Esophagus squamous epithelium (tissue), 4 donors: Measurements from ENCODE around the gene ZCCHC24. TPM values are rescaled to one million over a fixed set of nuclear protein-coding genes. Genes with fewer than 3 reads are reported as not detected.

ENCODE experiments used
- total RNA-seq, 4 donors: library from RNA; depleted of rRNA; stranded (reverse); fragments of >200 nt; gene quantifications; one replicate each; pipeline ENCODE4 v1.1.0, GENCODE V29; 2016

The ZCCHC24 gene
- total RNA-seq, 4 donors from 2014 or later = 2.2 to 26.1 (median 6.4) TPM

Other genes starting within 250 kb of the ZCCHC24 start
- gene PPIF, start 98.2 kb downstream of the ZCCHC24 start, total RNA-seq = 100 to 1,000 TPM in 1 of 4 donors, 10 to 100 TPM in 3; 40.2 to 141 (median 56.6) TPM
- under 1 TPM; 0.32 to 0.70 (median 0.42) TPM for gene EIF5AL1, start 66.9 kb upstream of the ZCCHC24 start, total RNA-seq
- gene SFTPA2, start 114.8 kb upstream of the ZCCHC24 start, total RNA-seq = under 1 TPM in 1 of 4 donors, not detected in 3; 0.27 TPM
- not detected for gene SFTPA1, start 165.3 kb upstream of the ZCCHC24 start, total RNA-seq